Measurements from ENCODE around the gene SLIT3. TPM values are rescaled to one million over a fixed set of nuclear protein-coding genes. Genes with fewer than 3 reads are reported as not detected.

The SLIT3 gene
- total and polyA plus RNA-seq, 10 of the 15 experiments (the other 5 are each of a cell fraction or from before 2014, with no cell fraction given): 0.05 TPM; not detected in 9

DNA sequence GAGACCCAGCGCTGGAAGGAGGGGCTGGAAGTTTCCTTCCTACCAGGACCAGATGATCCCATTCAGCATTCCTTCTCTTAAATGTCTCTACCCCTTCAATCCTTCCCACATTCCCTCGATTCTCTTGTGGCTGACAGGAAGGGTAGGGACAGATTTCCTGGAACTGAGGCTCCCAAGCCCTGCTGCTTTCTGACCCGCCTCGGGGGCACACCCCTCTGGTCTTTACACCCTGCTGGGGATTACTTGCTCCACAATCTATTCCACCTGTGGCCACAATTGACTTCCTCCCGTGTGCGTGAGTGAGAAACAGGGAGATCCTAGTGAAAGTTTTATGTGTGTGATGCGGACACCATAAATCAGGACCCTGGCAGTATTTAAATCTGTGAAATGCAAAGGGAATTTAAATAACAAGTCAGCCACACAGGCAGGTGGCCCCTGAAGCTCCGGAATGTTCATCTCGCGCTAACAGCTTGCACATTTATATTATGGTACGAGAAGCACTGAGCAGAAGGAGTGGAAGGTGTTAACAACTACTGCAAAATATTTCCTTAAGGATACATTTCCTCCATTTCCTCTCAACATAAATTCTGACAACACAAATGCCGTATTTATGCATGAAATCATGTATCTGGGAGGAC, 237.5 kb downstream of the SLIT3 start (continued):
- no peak for TF ChIP-seq SP1 (IDR thresholded peaks at IDR 0.05; ENCODE audit: low read depth, low read length)
- TF ChIP-seq E2F4 (IDR thresholded peaks at IDR 0.05; ENCODE audit: low read depth, low read length): no peak
- TF ChIP-seq TCF12 (IDR thresholded peaks at IDR 0.05; ENCODE audit: low read depth, low read length): no peak
- no peak for TF ChIP-seq CREM (IDR thresholded peaks at IDR 0.05; ENCODE audit: low read depth)
- TF ChIP-seq TCF7 (IDR thresholded peaks at IDR 0.05; ENCODE audit: borderline replicate concordance): no peak
- TF ChIP-seq STAT3 (IDR thresholded peaks at IDR 0.05; ENCODE audit: low read depth, low read length): no peak

DNA sequence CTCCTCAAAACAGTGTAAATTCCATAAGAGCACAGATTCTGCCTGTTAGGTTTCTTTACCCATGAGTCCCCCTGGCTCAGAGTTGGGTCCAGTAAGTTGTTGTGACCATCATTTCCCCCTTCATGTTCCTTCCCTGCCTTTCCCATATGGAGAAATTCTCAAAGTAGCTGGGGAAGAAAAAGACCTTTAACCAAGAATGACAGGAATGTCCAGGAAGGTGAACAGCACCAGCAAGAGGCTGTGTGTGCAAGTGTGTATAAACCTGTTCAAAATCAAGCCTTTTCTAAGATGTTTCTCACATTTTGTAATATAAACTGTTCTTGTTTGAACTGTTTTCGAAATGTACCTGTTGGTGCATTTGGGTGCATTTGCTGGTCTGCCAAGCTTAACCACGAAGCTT, 238.2 kb downstream of the SLIT3 start:
- ATAC-seq (no peak), FAIRE-seq (no peak), DNase-seq (ENCODE audit: low read depth, low spot score) (no peak)
- Histone ChIP-seq H3K4me2 (ENCODE audit: control insufficient read depth, insufficient read depth) (no peak overlapping the region), H3K36me3 (ENCODE audit: control insufficient read depth in 2 of 2, insufficient read depth in 2 of 2, low read length in 1 of 2) (no peaks in the 10 kb centered on the region), H3K9me3 (replicated peaks; ENCODE audit: control insufficient read depth, insufficient read depth, low read length) (no peaks in the 10 kb centered on the region), H3K27ac (ENCODE audit: control insufficient read depth, insufficient read depth) (no peak overlapping the region), H3K9ac (ENCODE audit: control insufficient read depth, insufficient read depth, low read length) (no peak overlapping the region), H2AFZ (ENCODE audit: control insufficient read depth, low read depth, low read length) (no peak overlapping the region), H3K79me2 (ENCODE audit: control insufficient read depth, insufficient read depth, low read length) (no peaks in the 10 kb centered on the region), H3K27me3 (replicated peaks in 1 of 2; ENCODE audit: control insufficient read depth in 2 of 2, insufficient read depth in 2 of 2, low read length in 1 of 2) (peaks cover 5 to 7% of the 10 kb centered on the region in 2 experiments), H4K20me1 (ENCODE audit: control insufficient read depth, insufficient read depth) (0 out of 2 replicates have a peak, but pooled peaks cover 2% of the 10 kb centered on the region), H3K4me3 (no peak overlapping the region), H3K4me1 (ENCODE audit: control insufficient read depth, insufficient read depth, low read length) (no peaks in the 10 kb centered on the region)
- TF ChIP-seq SMAD5 (IDR thresholded peaks at IDR 0.05; ENCODE audit: low read depth): no peak
- TF ChIP-seq, protein P1, sequence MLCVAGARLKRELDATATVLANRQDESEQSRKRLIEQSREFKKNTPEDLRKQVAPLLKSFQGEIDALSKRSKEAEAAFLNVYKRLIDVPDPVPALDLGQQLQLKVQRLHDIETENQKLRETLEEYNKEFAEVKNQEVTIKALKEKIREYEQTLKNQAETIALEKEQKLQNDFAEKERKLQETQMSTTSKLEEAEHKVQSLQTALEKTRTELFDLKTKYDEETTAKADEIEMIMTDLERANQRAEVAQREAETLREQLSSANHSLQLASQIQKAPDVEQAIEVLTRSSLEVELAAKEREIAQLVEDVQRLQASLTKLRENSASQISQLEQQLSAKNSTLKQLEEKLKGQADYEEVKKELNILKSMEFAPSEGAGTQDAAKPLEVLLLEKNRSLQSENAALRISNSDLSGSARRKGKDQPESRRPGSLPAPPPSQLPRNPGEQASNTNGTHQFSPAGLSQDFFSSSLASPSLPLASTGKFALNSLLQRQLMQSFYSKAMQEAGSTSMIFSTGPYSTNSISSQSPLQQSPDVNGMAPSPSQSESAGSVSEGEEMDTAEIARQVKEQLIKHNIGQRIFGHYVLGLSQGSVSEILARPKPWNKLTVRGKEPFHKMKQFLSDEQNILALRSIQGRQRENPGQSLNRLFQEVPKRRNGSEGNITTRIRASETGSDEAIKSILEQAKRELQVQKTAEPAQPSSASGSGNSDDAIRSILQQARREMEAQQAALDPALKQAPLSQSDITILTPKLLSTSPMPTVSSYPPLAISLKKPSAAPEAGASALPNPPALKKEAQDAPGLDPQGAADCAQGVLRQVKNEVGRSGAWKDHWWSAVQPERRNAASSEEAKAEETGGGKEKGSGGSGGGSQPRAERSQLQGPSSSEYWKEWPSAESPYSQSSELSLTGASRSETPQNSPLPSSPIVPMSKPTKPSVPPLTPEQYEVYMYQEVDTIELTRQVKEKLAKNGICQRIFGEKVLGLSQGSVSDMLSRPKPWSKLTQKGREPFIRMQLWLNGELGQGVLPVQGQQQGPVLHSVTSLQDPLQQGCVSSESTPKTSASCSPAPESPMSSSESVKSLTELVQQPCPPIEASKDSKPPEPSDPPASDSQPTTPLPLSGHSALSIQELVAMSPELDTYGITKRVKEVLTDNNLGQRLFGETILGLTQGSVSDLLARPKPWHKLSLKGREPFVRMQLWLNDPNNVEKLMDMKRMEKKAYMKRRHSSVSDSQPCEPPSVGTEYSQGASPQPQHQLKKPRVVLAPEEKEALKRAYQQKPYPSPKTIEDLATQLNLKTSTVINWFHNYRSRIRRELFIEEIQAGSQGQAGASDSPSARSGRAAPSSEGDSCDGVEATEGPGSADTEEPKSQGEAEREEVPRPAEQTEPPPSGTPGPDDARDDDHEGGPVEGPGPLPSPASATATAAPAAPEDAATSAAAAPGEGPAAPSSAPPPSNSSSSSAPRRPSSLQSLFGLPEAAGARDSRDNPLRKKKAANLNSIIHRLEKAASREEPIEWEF (IDR thresholded peaks at IDR 0.05; ENCODE audit: insufficient replicate concordance, low read depth, low read length): no peak
- no peak for TF ChIP-seq CREM (IDR thresholded peaks at IDR 0.05; ENCODE audit: low read depth)
- ChIA-PET RAD21 (ENCODE audit: unreplicated experiment) (no interaction called here), POLR2A (no interaction called here), SMC1A (ENCODE audit: uncharacterized antibody, unreplicated experiment) (no interaction called here), CTCF (no interaction called here)
- no TSS peak for BruUV-seq (replicated peaks)
- in situ Hi-C loops (cut with MboI) (no loop called here), intact Hi-C loops (cut with micrococcal nuclease; ENCODE audit: unreplicated experiment) (no loop called here)
- 0% methylated on average over 2 of the region's 2 CpGs for WGBS (ENCODE audit: insufficient coverage, insufficient replicate concordance, low lambda C conversion rate, missing lambda C conversion rate)
